GM12874 (cell line): ENCODE measurements around the gene SOAT2.

Experiments
- CTCF ChIP-seq: IDR thresholded peaks from 2 replicates; pipeline ENCODE4 v1.5.1; 2011; ENCODE audit warnings: low read depth, mild to moderate bottlenecking, control low read depth, low read length, moderate library complexity; ENCODE audit not compliant: insufficient read depth

SOAT2 gene

GRCh38 chr12:53171725-53172329, 68.5 kb downstream of the SOAT2 start:
- TF ChIP-seq CTCF = no peak

- TF ChIP-seq CTCF = no peak
Observed at GRCh38 chr12:53172352-53172751, 69.1 kb downstream of the SOAT2 start.

GRCh38 chr12:53173085-53173715, 69.9 kb downstream of the SOAT2 start:
- TF ChIP-seq CTCF = no peak
